Testis (tissue), 3 donors: ENCODE results near the gene CUL1. TPM values are rescaled to one million over a fixed set of nuclear protein-coding genes. Genes with fewer than 3 reads are reported as not detected.

ENCODE experiments used
- DNase-seq: peaks from one replicate; pipeline ENCODE4 v3.0.0-alpha.2; 2019
- H3K27ac ChIP-seq, 2 donors: fragments of 200-600 bp; sonication (generic); one replicate each; pipeline ENCODE4 v1.5.1; 2019
- H3K27me3 ChIP-seq: fragments of 200-600 bp; sonication (generic); one replicate; pipeline ENCODE4 v1.5.1; 2019
- H3K36me3 ChIP-seq: fragments of 200-600 bp; sonication (generic); one replicate; pipeline ENCODE4 v1.5.1; 2017; ENCODE audit warnings: low read depth; ENCODE audit errors: missing control alignments
- H3K4me1 ChIP-seq: fragments of 200-600 bp; sonication (generic); one replicate; pipeline ENCODE4 v1.5.1; 2019
- H3K4me3 ChIP-seq, 2 donors: fragments of 200-600 bp; sonication (generic); one replicate each; pipeline ENCODE4 v1.5.1; 2017 to 2019
- H3K9me3 ChIP-seq: fragments of 200-600 bp; sonication (generic); one replicate; pipeline ENCODE4 v1.5.1; 2017
- CTCF ChIP-seq, 3 experiments: fragments of 450-650 bp in 2 of 3; fragments of 200-600 bp in 1 of 3; sonication (generic) in 1 of 3; IDR thresholded peaks; one replicate each; pipeline ENCODE4 v1.5.1; 2016 to 2019; ENCODE audit warnings: antibody characterized with exemption in 3 of 3, mild to moderate bottlenecking in 2 of 3, moderate library complexity in 1 of 3
- POLR2A ChIP-seq: fragments of 450-650 bp; IDR thresholded peaks from one replicate; pipeline ENCODE4 v1.6.1; 2017; ENCODE audit warnings: antibody characterized with exemption, mild to moderate bottlenecking, moderate library complexity
- WGBS, 2 donors: methylation state at CpG; one replicate each; pipeline ENCODE4 v1.1.5; 2018; 5-methylcytosine and 5-hydroxymethylcytosine counted together
- intact Hi-C: fragments of 100-400 bp; cut with DNase I; formaldehyde crosslinking; loops from one replicate; pipeline ENCODE4 v1.15.1; 2023; ENCODE audit warnings: low total_unique reads
- polyA plus RNA-seq: library from polyadenylated mRNA; stranded (reverse); fragments of 350-450 nt; fragmentation: Illumina TruSeq; extraction: RNeasy Lipid Tissue Mini Kit (QIAGEN cat#74804); gene quantifications from one replicate; pipeline ENCODE4 v1.2.3, GENCODE V29; 2014; ENCODE audit warnings: low read depth, low replicate concordance; ENCODE audit not compliant: insufficient read depth
- total RNA-seq, 2 donors: library from RNA; depleted of rRNA; stranded (reverse); fragments of >200 nt; gene quantifications; one replicate each; pipeline ENCODE4 v1.2.3, GENCODE V29; 2016

The CUL1 gene
- total and polyA plus RNA-seq, 3 donors from 2014 or later, result 151 to 206 (median 161) TPM

GRCh38 chr7:148835854-148836253 lies 137.2 kb downstream of the CUL1 start:
- no peaks in the 10 kb centered on the region for H3K36me3 ChIP-seq
- 92 to 95% methylated on average over 4 of the region's 4 CpGs for WGBS, 2 donors
- no peaks in the 10 kb centered on the region for H3K27me3 ChIP-seq
- no peak for TF ChIP-seq POLR2A
- no peak for TF ChIP-seq CTCF (IDR thresholded peaks at IDR 0.05)
- no peak overlapping the region for H3K27ac ChIP-seq
- no peak for DNase-seq
- H3K4me3 ChIP-seq, result no peak overlapping the region
- intact Hi-C loops, result no loop called here
- no peaks in the 10 kb centered on the region for H3K9me3 ChIP-seq
- no peaks in the 10 kb centered on the region for H3K4me1 ChIP-seq

GRCh38 chr7:148838905-148839304 lies 140.2 kb downstream of the CUL1 start:
- H3K4me3 ChIP-seq, result no peak overlapping the region
- intact Hi-C loops, result no loop called here
- no peak for DNase-seq

GRCh38 chr7:148847815-148848734 lies 149.4 kb downstream of the CUL1 start:
- Histone ChIP-seq H3K9me3 (no peaks in the 10 kb centered on the region), H3K27me3 (no peaks in the 10 kb centered on the region), H3K27ac (no peak overlapping the region), H3K36me3 (no peaks in the 10 kb centered on the region), H3K4me3 (no peak overlapping the region), H3K4me1 (no peaks in the 10 kb centered on the region)
- intact Hi-C loops, result no loop called here
- no peak for DNase-seq
- WGBS, 2 donors, result 78 to 80% methylated on average over 9 of the region's 9 CpGs
- no peak for TF ChIP-seq POLR2A

More at GRCh38 chr7:148838905-148839304, 140.2 kb downstream of the CUL1 start:
- H3K36me3 ChIP-seq, result no peaks in the 10 kb centered on the region
- TF ChIP-seq POLR2A, result no peak
- TF ChIP-seq CTCF (IDR thresholded peaks at IDR 0.05), result no peak
- H3K4me1 ChIP-seq, result no peaks in the 10 kb centered on the region
- WGBS, 2 donors, result 81 to 87% methylated on average over 2 of the region's 2 CpGs
- H3K27ac ChIP-seq, result no peak overlapping the region
- no peaks in the 10 kb centered on the region for H3K27me3 ChIP-seq
- H3K9me3 ChIP-seq, result no peaks in the 10 kb centered on the region

- no peak for DNase-seq
- WGBS, 2 donors, result 80 to 85% methylated on average over 7 of the region's 7 CpGs
- TF ChIP-seq CTCF (IDR thresholded peaks at IDR 0.05) (no peak), POLR2A (no peak)
- H3K27me3 ChIP-seq, result no peaks in the 10 kb centered on the region
- H3K9me3 ChIP-seq, result no peaks in the 10 kb centered on the region
- H3K4me1 ChIP-seq, result no peaks in the 10 kb centered on the region
- intact Hi-C loops, result no loop called here
- no peak overlapping the region for H3K27ac ChIP-seq
- no peaks in the 10 kb centered on the region for H3K36me3 ChIP-seq
- no peak overlapping the region for H3K4me3 ChIP-seq
Observed at GRCh38 chr7:148849393-148850098, 150.8 kb downstream of the CUL1 start.

GRCh38 chr7:148850564-148850963 lies 151.9 kb downstream of the CUL1 start:
- Histone ChIP-seq H3K36me3 (no peaks in the 10 kb centered on the region), H3K4me3 (no peak overlapping the region), H3K27ac (no peak overlapping the region), H3K9me3 (no peaks in the 10 kb centered on the region), H3K27me3 (no peaks in the 10 kb centered on the region), H3K4me1 (no peaks in the 10 kb centered on the region)
- no peak for DNase-seq
- TF ChIP-seq POLR2A, result no peak
- no peak for TF ChIP-seq CTCF (IDR thresholded peaks at IDR 0.05)
- intact Hi-C loops, result no loop called here
- 83 to 90% methylated on average over 5 of the region's 5 CpGs for WGBS, 2 donors
